ENCODE results near the gene SYTL3. TPM values are rescaled to one million over a fixed set of nuclear protein-coding genes. Genes with fewer than 3 reads are reported as not detected.

SYTL3 gene, protein sequence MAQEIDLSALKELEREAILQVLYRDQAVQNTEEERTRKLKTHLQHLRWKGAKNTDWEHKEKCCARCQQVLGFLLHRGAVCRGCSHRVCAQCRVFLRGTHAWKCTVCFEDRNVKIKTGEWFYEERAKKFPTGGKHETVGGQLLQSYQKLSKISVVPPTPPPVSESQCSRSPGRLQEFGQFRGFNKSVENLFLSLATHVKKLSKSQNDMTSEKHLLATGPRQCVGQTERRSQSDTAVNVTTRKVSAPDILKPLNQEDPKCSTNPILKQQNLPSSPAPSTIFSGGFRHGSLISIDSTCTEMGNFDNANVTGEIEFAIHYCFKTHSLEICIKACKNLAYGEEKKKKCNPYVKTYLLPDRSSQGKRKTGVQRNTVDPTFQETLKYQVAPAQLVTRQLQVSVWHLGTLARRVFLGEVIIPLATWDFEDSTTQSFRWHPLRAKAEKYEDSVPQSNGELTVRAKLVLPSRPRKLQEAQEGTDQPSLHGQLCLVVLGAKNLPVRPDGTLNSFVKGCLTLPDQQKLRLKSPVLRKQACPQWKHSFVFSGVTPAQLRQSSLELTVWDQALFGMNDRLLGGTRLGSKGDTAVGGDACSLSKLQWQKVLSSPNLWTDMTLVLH
- total RNA-seq, result 1.7 and 2.8 TPM in 2 replicates

DNA sequence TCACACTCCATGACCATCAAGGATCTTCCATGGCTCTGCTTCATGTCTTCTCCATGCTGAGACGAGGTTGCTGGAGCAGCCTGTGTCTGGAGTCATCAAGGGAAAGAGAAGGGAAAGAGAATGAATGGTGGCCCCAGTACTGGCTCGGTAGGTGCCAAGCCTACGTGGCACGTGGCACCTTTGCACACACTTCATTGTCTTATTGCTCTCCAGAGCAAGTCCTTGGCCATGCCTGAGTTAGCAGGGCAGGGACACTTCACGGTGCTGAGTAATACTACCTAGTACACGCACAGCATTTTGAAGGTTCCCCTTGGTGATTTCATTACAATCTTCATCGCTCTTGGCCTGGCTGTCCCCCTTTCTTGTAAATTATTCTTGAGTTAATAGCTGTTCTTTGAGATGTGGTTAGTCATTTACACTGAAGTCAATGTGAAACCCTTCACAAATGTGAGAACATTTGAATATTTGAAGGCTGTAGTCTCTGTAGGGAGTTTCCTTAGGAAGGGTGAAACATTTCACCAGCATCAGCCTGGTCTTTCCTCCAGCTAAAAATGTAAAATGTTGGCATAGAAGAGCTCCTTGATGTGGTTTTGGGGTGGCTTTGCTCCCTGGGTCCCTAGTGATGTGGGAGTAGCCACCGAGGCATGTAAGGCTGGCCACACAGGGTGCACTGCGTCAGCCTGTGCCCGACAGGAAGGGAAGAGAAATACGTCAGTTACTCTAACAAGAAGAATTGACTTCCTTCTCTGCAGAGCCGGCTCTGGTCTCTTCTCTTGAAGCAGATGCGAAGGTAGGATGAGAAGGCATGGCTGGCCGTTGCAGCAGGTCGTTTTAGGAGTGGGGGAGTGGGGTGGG lies at the start of gene SYTL3:
SYTL3 (plus strand) TSS at position 766 of the 855 bp plus-strand sequence. CDS start 13,215 bp downstream, outside the sequence.

DNA sequence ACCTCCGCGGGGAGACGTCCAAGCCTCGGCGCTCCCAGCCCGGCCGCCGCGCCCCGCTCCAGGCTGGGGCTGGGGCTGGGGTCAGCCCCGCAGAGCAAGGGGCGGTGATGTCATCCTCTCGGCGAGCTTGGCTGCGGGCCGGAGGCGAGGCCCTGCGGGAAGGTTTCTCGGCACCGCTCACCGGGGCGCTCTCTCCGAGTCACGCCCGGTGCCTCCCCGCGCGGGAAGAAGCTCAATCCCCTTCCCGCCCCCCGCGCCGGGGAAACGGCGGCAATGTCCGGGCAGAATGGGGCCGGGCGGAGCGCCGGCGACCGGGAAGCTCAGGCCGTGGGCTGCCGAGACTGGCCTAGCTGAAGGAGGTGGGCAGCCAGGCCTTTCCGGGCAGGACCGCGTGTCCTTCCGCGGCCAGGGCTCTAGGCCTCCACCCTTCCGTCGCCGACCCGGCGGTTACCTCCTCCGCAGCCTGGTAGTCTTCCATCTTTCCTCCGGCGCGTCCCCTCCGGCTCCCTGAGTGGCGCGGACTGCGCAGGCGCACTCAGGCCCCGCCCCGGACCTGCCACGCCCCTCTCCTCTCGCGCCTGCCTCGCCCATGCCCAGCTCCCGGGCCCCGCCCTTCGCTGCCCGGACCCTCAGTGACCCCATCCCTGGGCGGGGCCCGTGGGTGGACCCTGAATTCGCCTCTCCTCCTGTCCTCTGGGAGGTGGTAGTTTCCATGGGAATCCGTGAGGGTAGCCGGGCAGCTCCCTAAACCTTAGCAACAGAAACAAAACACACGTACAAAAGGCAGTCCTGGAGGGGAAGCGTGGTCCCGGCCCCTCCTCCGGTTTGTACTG lies 5.4 kb upstream of the SYTL3 start, which contains the start of gene DYNLT1:
DYNLT1 (minus strand) TSS at position 513 of the 833 bp plus-strand sequence; CDS start at position 478, 35 bp downstream.

Other genes with a start within 250 kb of the SYTL3 start
- 41.1 and 45.2 TPM in 2 replicates for gene TMEM181, start 90.0 kb upstream of the SYTL3 start, total RNA-seq
- gene DYNLT1, start 5.3 kb upstream of the SYTL3 start, total RNA-seq, result 57.6 and 81.2 TPM in 2 replicates
- 43.0 and 58.9 TPM in 2 replicates for gene EZR, start 169.3 kb downstream of the SYTL3 start, total RNA-seq